NB4 (cell line): ENCODE data around the gene SIRT7.

Source experiments
- DNase-seq: peaks from one replicate; pipeline ENCODE4 v3.0.0; 2010; ENCODE audit warnings: low read depth
- H3K4me3 ChIP-seq: one replicate; pipeline ENCODE4 v1.5.1; 2011; ENCODE audit warnings: mild to moderate bottlenecking, low read depth, low read length, moderate library complexity
- CTCF ChIP-seq: IDR thresholded peaks from one replicate; pipeline ENCODE4 v1.5.1; 2012; ENCODE audit warnings: low read depth, low read length
- MYC ChIP-seq: IDR thresholded peaks from 2 replicates; pipeline ENCODE4 v1.6.1; 2011; ENCODE audit warnings: low read depth, low read length
- POLR2A ChIP-seq: IDR thresholded peaks from 2 replicates; pipeline ENCODE4 v1.6.1; 2011; ENCODE audit warnings: mild to moderate bottlenecking; ENCODE audit not compliant: insufficient read length; ENCODE audit errors: extremely low read depth
- TF ChIP-seq, protein P1 (sequence below): IDR thresholded peaks from 2 replicates; pipeline ENCODE4 v1.6.1; 2011; ENCODE audit warnings: low read depth, low read length

Gene SIRT7

GRCh38 chr17:81903415-81903831, 14.6 kb downstream of the SIRT7 start:
- no peak for DNase-seq
- H3K4me3 ChIP-seq = no peak overlapping the region

DNA sequence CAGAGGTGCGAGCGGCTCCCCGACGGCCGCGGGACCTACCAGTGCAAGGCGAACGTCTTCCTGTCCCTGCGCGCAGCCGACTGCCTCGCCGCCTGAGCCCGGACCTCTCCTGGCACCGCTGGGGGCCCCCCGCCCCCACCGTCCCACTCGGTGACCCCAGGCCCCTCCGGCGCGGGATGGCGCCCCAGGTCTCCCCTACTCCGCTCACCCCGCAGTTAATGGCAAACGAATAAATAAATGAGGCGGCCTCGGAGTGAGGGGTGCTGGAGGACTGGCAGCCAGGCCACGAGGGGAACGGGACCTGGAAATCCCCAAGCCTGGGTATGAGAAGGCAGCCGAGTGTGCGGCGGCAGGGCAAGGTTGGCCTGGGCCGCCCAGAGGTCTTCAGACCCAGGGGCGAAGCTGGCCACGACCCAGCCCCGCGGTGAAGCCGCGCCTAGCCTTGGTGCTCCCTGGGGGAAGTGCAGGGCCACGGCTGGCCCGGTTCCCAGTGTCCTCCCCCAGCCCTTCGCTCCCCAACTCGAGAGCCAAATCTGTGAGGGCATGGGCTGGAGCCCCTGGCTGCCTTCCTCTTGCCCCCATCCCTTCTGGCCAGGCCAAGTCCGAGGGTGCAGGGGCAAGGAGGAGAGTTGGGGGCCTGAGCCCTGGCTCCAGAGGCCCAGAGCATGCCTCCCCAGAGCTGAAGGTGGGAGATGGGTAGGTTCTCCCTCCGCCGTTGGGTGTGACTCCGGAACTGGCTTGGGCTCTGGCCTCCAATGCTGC, 15.1 kb downstream of the SIRT7 start:
- no peak overlapping the region for H3K4me3 ChIP-seq
- no peak for DNase-seq
- TF ChIP-seq CTCF (no peak), POLR2A (no peak), MYC (no peak)
- TF ChIP-seq, protein P1, sequence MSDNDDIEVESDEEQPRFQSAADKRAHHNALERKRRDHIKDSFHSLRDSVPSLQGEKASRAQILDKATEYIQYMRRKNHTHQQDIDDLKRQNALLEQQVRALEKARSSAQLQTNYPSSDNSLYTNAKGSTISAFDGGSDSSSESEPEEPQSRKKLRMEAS = no peak

More at GRCh38 chr17:81903415-81903831, 14.6 kb downstream of the SIRT7 start:
- TF ChIP-seq, protein P1 = no peak
- no peak for TF ChIP-seq MYC
- no peak for TF ChIP-seq POLR2A

GRCh38 chr17:81902023-81902652, 15.8 kb downstream of the SIRT7 start, which contains the start of gene NPB:
Gene NPB, plus strand, starts transcription at chr17:81902238. Its CDS starts 40 bp downstream, at chr17:81902278.
- DNase-seq = no peak
- no peak for TF ChIP-seq POLR2A
- no peak for TF ChIP-seq CTCF
- TF ChIP-seq, protein P1 = no peak
- TF ChIP-seq MYC = no peak
- H3K4me3 ChIP-seq = no peak within 1 kb of the TSS

DNA sequence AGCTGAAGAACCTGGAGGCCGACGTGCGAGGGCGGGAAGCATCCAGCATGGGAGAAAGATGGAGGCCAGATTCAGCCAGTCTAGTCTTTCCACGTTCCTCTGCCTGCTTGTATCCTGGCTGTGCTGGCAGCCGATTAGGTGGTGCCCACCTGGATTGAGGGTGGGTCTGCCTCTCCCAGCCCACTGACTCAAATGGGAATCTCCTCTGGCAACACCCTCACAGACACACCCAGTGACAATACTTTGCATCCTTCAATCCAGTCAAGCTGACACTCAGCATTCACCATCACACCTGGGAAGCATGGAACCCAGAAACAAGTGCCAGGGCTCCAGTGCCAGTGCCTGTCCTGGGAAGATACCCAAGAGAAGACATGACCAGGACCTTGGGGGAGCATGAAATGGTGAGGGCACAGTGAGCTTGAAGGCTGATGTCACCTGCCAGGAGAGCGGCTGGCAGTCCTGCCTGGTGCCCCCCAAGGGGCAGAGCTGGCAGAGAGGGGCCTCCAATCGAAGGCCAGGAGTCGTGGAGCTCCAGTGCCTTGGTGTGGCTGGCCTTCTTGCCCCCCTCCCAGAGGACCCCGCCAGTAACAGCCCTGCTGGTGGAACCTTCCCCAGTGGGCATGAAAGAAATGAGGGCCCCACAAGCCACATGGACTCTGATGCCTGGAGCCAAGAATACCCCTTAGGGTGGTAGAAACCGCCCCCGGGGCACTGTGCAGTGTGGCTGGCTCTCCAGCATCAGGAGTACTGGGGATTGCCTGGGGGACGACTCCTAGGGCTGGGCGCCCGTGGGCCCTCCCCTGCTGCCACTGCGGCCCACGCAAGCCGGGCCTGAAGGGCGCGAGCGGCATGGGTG, 16.6 kb downstream of the SIRT7 start:
- no peak for DNase-seq
- TF ChIP-seq, protein P1 = no peak
- TF ChIP-seq POLR2A (no peak), MYC (no peak), CTCF (no peak)
- H3K4me3 ChIP-seq = no peak overlapping the region

- no peak for TF ChIP-seq MYC
- TF ChIP-seq, protein P1 = no peak
- TF ChIP-seq POLR2A = no peak
- TF ChIP-seq CTCF = no peak
- DNase-seq = no peak
- no peak overlapping the region for H3K4me3 ChIP-seq
Observed at GRCh38 chr17:81900181-81900820, 17.7 kb downstream of the SIRT7 start.
